CD14-positive monocyte (primary cell): ENCODE data around the gene PLXNA4. TPM values are rescaled to one million over a fixed set of nuclear protein-coding genes. Genes with fewer than 3 reads are reported as not detected.

Experiments
- DNase-seq, 3 donors: peaks; one replicate each; pipeline ENCODE4 v3.0.0-alpha.2; 2011 to 2022
- H2AFZ ChIP-seq: 2 replicates; pipeline ENCODE4 v1.6.0; 2012; ENCODE audit warnings: mild to moderate bottlenecking, low read depth, low read length, inconsistent platforms; ENCODE audit not compliant: insufficient read depth, poor library complexity, severe bottlenecking
- H3K27ac ChIP-seq, 2 donors: 1 replicate in 1 of 2; 2 replicates in 1 of 2; pipeline ENCODE4 v1.5.1; 2012 to 2013; ENCODE audit warnings: low read length in 2 of 2, control low read depth in 1 of 2, inconsistent platforms in 1 of 2, low read depth in 1 of 2, mild to moderate bottlenecking in 1 of 2
- H3K27me3 ChIP-seq, 2 donors: one replicate each; pipeline versions ENCODE4 v1.6.0 to v1.6.1; 2011 to 2013; ENCODE audit warnings: low read length in 2 of 2; ENCODE audit not compliant: control insufficient read depth in 2 of 2, insufficient read depth in 2 of 2
- H3K36me3 ChIP-seq, 2 donors: replicated peaks in 1 of 2; 1 replicate in 1 of 2; 2 replicates in 1 of 2; pipeline versions ENCODE4 v1.5.1 to v1.6.1; 2012 to 2013; ENCODE audit warnings: low read length in 2 of 2, control low read depth in 1 of 2, inconsistent platforms in 1 of 2, mild to moderate bottlenecking in 1 of 2; ENCODE audit not compliant: insufficient read depth in 2 of 2, control insufficient read depth in 1 of 2
- H3K4me1 ChIP-seq, 2 donors: 1 replicate in 1 of 2; 2 replicates in 1 of 2; pipeline versions ENCODE4 v1.5.1 to v1.6.1; 2012 to 2013; ENCODE audit warnings: low read length in 2 of 2, control low read depth in 1 of 2, inconsistent platforms in 1 of 2, mild to moderate bottlenecking in 1 of 2, moderate library complexity in 1 of 2; ENCODE audit not compliant: insufficient read depth in 2 of 2, control insufficient read depth in 1 of 2
- H3K4me2 ChIP-seq: replicated peaks from 2 replicates; pipeline ENCODE3; 2012; ENCODE audit warnings: low read length, moderate library complexity, mild to moderate bottlenecking; ENCODE audit not compliant: poor library complexity, severe bottlenecking; ENCODE audit errors: extremely low read depth
- H3K4me3 ChIP-seq, 3 experiments: fragments of 200-600 bp in 1 of 3; sonication (generic) in 1 of 3; replicated peaks in 1 of 3; 1 replicate in 2 of 3; 2 replicates in 1 of 3; pipeline ENCODE4 v1.5.1; 2011 to 2013; ENCODE audit warnings: low read length in 3 of 3, mild to moderate bottlenecking in 3 of 3, control low read depth in 2 of 3, low read depth in 2 of 3, inconsistent platforms in 1 of 3, moderate library complexity in 1 of 3
- H3K79me2 ChIP-seq: 2 replicates; pipeline ENCODE4 v1.6.0; 2012; ENCODE audit warnings: mild to moderate bottlenecking, control low read depth, inconsistent platforms, low read length, moderate library complexity; ENCODE audit not compliant: insufficient read depth
- H3K9ac ChIP-seq: 2 replicates; pipeline ENCODE4 v1.6.0; 2017; ENCODE audit warnings: low read length, mild to moderate bottlenecking; ENCODE audit not compliant: insufficient read depth, poor library complexity, severe bottlenecking
- H3K9me3 ChIP-seq, 2 donors: replicated peaks in 1 of 2; 1 replicate in 1 of 2; 2 replicates in 1 of 2; pipeline versions ENCODE4 v1.5.1 to v1.6.1; 2012 to 2013; ENCODE audit warnings: low read length in 2 of 2, control low read depth in 1 of 2; ENCODE audit not compliant: control insufficient read depth in 1 of 2, insufficient read depth in 1 of 2
- H4K20me1 ChIP-seq: 2 replicates; pipeline ENCODE4 v1.6.0; 2012; ENCODE audit warnings: mild to moderate bottlenecking, low read length, control low read depth, moderate library complexity; ENCODE audit not compliant: insufficient read depth
- H3K27ac Mint-ChIP-seq, 7 donors: one replicate each; pipeline ENCODE4 v1.8.0; 2020; ENCODE audit warnings: mild to moderate bottlenecking in 7 of 7, mixed read lengths in 7 of 7, moderate library complexity in 6 of 7, inconsistent platforms in 2 of 7
- H3K27me3 Mint-ChIP-seq, 3 donors: one replicate each; pipeline ENCODE4 v1.8.0; 2021 to 2022; ENCODE audit warnings: low read depth in 3 of 3, mild to moderate bottlenecking in 3 of 3, mixed read lengths in 3 of 3, moderate library complexity in 3 of 3, inconsistent platforms in 1 of 3
- H3K36me3 Mint-ChIP-seq, 2 donors: one replicate each; pipeline ENCODE4 v1.8.0; 2020; ENCODE audit warnings: mixed read lengths in 2 of 2, inconsistent platforms in 1 of 2, mild to moderate bottlenecking in 1 of 2
- H3K4me1 Mint-ChIP-seq: one replicate; pipeline ENCODE4 v1.8.0; 2020; ENCODE audit warnings: mild to moderate bottlenecking, mixed read lengths
- H3K4me3 Mint-ChIP-seq, 2 donors: one replicate each; pipeline ENCODE4 v1.8.0; 2020; ENCODE audit warnings: mild to moderate bottlenecking in 2 of 2, mixed read lengths in 2 of 2, moderate library complexity in 1 of 2
- H3K9me3 Mint-ChIP-seq, 7 donors: one replicate each; pipeline ENCODE4 v1.8.0; 2020 to 2022; ENCODE audit warnings: mixed read lengths in 7 of 7, mild to moderate bottlenecking in 6 of 7, moderate library complexity in 6 of 7, inconsistent platforms in 2 of 7
- CTCF ChIP-seq: fragments of 200-600 bp; IDR thresholded peaks from one replicate; pipeline ENCODE4 v1.8.0; 2022; ENCODE audit warnings: antibody characterized with exemption, mild to moderate bottlenecking
- WGBS: methylation state at CpG from one replicate; pipeline ENCODE4 v1.1.5; 2013; ENCODE audit warnings: missing lambda C conversion rate; ENCODE audit not compliant: insufficient coverage; 5-methylcytosine and 5-hydroxymethylcytosine counted together
- intact Hi-C, 2 donors: fragments of 100-400 bp; cut with micrococcal nuclease; formaldehyde crosslinking; loops; one replicate each; pipeline versions ENCODE4 v1.15.0 to v1.15.1; 2023
- polyA plus RNA-seq, 3 donors: library from polyadenylated mRNA; depleted of rRNA in 1 of 3; unstranded in 2 of 3; stranded (reverse) in 1 of 3; fragments of 300-500 nt in 2 of 3; fragments of >200 nt in 1 of 3; fragmentation: Illumina TruSeq in 2 of 3; gene quantifications; 1 replicate in 2 of 3; 2 replicates in 1 of 3; pipeline ENCODE4 v1.2.3, GENCODE V29; 2012 to 2021

The PLXNA4 gene
- polyA plus RNA-seq, 3 donors: not detected

DNA sequence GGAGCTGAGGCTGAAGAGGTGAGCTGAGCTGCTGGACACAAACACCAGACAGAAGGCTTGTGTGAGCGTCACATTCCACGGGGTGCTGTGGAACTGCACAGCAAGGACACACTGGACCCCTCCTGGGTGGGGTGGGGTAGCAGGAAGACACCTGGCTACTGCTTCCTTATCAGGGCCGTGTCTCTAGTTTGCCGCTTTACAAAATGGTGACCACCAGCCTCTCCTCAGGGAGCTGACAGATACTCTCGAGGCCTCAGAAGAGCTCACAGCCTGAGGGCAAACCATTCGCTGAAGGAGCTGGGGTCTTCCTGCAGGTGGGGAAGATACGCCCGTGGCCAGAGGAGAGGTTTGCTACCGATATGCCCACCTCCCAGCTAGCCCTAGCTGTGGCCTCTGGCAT is 461.9 kb downstream of the PLXNA4 start:
- Histone ChIP-seq H3K79me2 (no peaks in the 10 kb centered on the region), H3K4me2 (no peak overlapping the region), H3K27me3 (no peaks in the 10 kb centered on the region), H3K9me3 (no peaks in the 10 kb centered on the region), H3K9ac (no peak overlapping the region), H2AFZ (no peak overlapping the region), H3K4me1 (no peaks in the 10 kb centered on the region), H3K4me3 (no peak overlapping the region), H4K20me1 (no peaks in the 10 kb centered on the region), H3K27ac (no peak overlapping the region), H3K36me3 (no peaks in the 10 kb centered on the region)
- no peak overlapping the region for H3K4me3 Mint-ChIP-seq
- H3K36me3 Mint-ChIP-seq: no peaks in the 10 kb centered on the region
- no peak overlapping the region for H3K27ac Mint-ChIP-seq
- peaks cover 0 to 9% (median 4%) of the 10 kb centered on the region in 3 donors for H3K27me3 Mint-ChIP-seq
- no peak for TF ChIP-seq CTCF
- no peak for DNase-seq
- intact Hi-C loops: no loop called here
- H3K9me3 Mint-ChIP-seq: peaks cover 0 to 13% (median 2%) of the 10 kb centered on the region in 7 donors
- WGBS: 76% methylated on average over 6 of the region's 9 CpGs
- H3K4me1 Mint-ChIP-seq: no peaks in the 10 kb centered on the region

DNA sequence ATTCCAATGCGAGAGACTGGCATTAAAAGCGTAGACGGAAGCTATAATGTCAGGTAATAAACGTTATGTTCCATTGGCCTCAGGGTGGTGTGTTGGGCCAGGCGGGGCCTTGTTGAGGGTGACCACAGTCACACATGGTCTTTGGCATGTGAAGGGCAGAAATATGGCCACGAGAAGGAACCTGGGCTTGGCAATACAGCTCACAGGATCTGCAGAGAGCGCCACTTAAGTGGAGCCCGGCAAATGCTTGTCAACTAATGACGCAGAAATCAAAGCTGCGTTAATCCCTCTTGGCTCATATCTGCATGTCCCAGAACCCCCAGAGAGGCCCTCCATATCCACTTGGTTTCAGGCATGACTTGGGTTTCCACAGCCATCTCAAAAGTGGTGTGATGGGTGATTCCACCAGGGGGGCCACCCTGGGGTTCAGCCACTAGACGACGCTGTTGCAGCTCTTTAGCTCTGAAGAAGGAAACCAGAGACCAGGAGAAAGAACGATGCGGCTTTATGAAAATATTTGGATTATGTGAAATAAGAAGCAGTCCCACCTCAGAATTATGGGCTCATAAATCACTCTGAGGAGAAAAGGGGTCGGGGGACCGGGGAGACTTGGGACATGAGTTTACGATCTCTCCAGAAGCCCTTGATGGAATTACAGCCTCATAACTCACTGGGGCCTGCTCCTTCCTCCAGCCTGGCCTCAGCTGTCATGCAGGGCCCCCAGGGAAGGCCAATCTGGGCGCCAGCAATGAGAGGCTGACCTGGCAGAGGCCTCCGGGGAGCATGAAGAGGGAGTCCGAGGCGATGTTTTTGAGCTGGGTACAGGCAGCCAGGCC is 462.5 kb downstream of the PLXNA4 start:
- intact Hi-C loops: no loop called here
- Histone ChIP-seq H3K9me3 (no peaks in the 10 kb centered on the region), H2AFZ (no peak overlapping the region), H3K27ac (no peak overlapping the region), H3K4me1 (no peaks in the 10 kb centered on the region), H3K79me2 (no peaks in the 10 kb centered on the region), H3K36me3 (no peaks in the 10 kb centered on the region), H3K4me3 (no peak overlapping the region), H3K9ac (no peak overlapping the region), H4K20me1 (no peaks in the 10 kb centered on the region), H3K27me3 (no peaks in the 10 kb centered on the region), H3K4me2 (no peak overlapping the region)
- Mint-ChIP-seq H3K36me3 (no peaks in the 10 kb centered on the region), H3K4me3 (no peak overlapping the region), H3K27ac (no peak overlapping the region), H3K4me1 (no peaks in the 10 kb centered on the region), H3K27me3 (peaks cover 0 to 9% (median 4%) of the 10 kb centered on the region in 3 donors), H3K9me3 (peaks cover 0 to 13% (median 2%) of the 10 kb centered on the region in 7 donors)
- WGBS: 89% methylated on average over 16 of the region's 21 CpGs
- no peak for TF ChIP-seq CTCF
- DNase-seq: no peak
